Ammon's horn (tissue), 1 donor: ENCODE results near the gene MBP.
A peak's percentile ranks its signal among the peaks of the same experiment; 100 is the strongest.

ENCODE experiments used
- DNase-seq: peaks from one replicate; pipeline ENCODE4 v3.0.0-alpha.2; 2016; ENCODE audit warnings: low spot score

The MBP gene

GRCh38 chr18:77100751-77101355, 31.7 kb downstream of the MBP start:
- no peak for DNase-seq

- no peak for DNase-seq
Observed at GRCh38 chr18:77099485-77100370, 32.9 kb downstream of the MBP start.

GRCh38 chr18:77098538-77099174, 33.9 kb downstream of the MBP start:
- DNase-seq = no peak

GRCh38 chr18:77098029-77098428, 34.6 kb downstream of the MBP start:
- no peak for DNase-seq

DNA sequence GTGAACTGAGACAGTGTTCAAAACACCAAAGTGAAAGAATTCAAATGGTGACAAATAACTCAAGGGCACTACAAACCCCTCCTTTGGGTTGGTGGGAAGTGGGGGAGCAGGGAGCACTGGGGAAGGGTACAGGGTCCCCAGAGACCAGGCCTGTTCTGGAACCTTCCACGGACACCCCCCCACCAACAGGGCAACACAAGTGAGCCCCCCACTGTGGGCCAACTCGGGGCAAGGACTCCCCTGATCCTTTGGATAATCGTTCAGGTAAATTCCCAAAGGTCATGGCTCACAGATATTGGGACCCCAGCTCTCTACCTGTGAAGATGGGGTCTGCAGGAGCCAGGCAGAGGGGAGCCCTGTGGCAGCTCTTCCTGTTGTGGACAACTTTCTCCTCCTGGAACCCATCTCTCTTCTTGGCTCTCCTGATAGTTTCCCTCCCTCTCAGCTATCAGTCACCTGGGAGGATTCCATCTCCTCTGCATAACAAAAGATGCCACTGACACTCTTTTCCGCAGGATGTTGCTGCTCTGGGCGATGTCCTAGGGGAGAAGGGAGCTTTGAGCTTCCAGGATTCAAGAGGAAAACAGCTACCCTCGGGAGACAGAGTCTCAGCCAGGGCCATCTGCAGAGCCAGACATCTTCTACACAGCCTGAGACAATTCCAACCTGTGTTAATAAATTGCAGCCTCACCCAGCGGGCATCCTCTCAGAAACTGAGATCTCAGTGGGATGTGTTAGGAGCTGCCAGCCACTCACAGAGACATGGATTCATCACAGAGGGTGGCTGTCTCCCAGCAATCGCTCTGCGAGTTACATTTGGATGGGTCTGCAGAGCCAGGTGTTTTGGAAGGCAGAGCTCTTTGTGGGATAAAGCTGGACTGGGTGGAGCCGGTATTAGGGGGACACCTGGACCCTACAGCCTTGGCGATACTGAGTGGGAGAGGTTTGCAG, 35.4 kb downstream of the MBP start:
- peak; percentile 56 for DNase-seq

GRCh38 chr18:77095391-77096371, 36.9 kb downstream of the MBP start:
- DNase-seq = no peak

DNA sequence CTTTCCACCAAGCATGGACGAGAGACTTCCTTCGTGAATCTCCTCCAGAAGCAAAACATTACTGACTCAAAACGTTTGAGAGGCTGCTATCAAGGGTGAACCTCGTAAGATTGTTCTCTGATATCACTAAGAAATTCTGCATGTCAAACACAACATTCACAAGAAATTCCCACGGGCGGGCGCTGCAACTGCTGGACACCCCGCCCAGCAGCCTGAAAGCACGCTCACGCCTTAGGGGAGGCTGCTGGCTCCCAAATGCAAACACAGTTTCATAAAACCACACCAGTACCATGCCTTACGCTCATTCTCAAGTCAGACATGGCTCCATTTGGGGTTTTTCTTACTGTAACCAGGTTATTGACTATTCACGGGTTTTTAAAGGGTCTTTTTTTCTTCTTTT, 39.0 kb downstream of the MBP start:
- no peak for DNase-seq

GRCh38 chr18:77093067-77093430, 39.5 kb downstream of the MBP start:
- no peak for DNase-seq

- no peak for DNase-seq
Observed at GRCh38 chr18:77092104-77093066, 40.2 kb downstream of the MBP start.

GRCh38 chr18:77091366-77091765, 41.2 kb downstream of the MBP start:
- DNase-seq = no peak

GRCh38 chr18:77090546-77091174, 41.9 kb downstream of the MBP start:
- no peak for DNase-seq

- no peak for DNase-seq
Observed at GRCh38 chr18:77089723-77090285, 42.8 kb downstream of the MBP start.

DNA sequence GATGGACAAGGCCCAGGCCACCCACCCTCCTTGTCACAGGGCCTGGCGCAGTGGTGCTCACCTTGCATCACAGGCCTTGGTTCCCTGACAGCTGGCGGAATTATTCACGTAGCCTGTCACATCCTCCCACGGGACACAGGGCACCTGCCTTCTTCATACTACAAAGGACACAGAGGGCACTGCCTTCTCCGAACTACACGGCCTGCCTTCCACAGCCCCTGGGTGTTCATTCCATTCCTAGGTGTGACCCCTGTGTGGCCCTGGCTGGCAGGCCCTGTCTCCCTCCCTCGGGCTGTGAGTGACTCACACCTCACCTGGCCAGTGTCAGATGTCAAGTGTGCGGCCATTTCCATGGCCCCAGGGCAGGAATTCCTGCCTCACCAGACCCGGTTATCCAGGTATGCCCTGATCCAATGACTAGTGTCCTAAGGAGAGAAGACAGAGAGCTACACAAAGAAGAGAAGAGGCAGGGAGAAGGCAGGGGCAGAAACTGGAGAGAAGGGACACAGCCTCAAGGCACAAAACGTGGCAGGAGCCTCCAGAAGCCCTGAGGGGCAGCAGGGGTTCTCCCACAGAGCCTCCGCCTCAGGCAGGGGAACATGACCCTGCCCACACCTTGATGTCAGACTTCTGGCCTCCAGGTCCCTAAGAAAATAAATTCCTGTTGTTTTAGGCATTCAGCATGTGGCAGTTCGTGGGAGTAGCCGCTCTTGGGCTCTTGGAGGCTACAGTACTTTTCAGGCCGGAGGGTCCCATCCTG, 43.4 kb downstream of the MBP start:
- no peak for DNase-seq

- DNase-seq = no peak
Observed at GRCh38 chr18:77087393-77088141, 45.0 kb downstream of the MBP start.

DNA sequence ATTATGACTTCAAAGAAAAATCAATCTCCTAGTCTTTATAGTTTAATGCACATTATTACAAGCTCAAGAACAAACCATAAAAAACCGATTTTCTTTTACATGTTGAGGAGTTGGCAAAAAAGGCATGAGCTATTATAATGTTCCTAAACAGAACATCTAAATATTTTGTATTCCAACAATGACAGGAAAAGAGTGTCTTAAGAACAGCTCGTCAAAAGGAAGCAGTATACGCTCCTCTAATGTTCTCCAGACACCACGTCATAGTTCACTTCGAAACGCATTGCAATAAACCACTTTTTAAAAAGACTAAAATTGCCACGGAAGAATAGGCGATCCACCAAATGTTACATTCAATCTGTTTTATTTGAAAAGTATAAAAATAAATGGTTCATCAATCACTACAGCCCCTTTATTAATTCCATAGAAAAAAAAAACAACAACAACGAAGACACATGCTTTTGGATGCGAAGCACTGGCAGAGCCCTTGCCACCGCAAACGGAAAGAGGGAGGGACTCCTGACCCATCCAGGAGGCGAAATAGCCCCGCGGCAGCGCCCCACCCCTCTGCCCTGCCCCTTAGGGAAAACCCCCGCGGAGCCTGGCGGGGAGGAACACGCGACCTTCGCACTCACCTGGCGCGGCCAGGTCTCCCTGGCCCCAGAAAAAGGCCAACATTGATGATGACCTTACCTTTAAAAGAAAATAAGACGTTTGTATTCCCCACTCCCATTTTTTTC, 45.8 kb downstream of the MBP start:
- DNase-seq = no peak

DNA sequence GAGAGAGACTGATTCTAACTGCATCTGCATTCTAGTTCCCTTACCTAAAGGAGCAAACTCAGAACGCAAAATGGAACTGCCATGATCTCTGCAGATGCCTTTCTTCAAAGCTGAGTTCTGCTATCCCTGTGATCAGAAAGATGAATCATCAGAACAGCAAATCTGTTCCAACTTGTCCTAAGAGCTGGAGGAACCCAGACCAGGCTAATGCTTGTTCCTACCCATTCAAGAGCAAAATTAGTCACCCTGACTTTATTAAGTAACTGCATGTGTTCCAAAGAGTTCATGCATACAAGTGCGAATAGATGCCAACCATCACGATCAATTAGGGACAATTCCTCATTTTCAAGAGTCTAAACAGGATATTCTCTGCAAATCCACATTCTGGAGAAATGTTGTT, 46.5 kb downstream of the MBP start:
- DNase-seq = no peak

DNA sequence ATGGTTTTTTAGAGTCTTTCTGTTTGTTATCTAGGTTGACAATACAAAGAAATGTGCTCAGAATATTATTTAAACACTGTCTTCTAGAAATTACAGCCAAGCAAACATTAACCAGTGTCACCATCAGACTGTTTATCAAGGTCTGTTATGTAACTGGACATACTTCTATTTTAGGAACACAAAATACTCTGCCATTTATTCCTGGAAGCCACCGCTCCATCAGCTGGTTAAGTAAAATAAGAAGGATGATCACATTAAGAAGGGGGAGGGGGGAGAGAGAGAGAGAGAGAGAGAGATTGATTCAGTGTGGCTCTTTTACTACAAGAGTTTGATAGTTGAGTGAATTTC, 47.9 kb downstream of the MBP start:
- no peak for DNase-seq
